Right lobe of liver (tissue), 6 donors: Measurements from ENCODE around the gene PRDX4. TPM values are rescaled to one million over a fixed set of nuclear protein-coding genes. Genes with fewer than 3 reads are reported as not detected.
"Not testable (repeated sequence)": the region's sequence is repeated elsewhere in the genome, so short reads cannot be mapped to it uniquely, and the experiment has no call there.

Experiments
- ATAC-seq, 4 donors: fragments of 200-7000 bp; cut with Tn5 transposase; one replicate each; pipeline ENCODE4 v1.9.1; 2020; ENCODE audit warnings: mild to moderate bottlenecking in 4 of 4, moderate library complexity in 4 of 4
- DNase-seq, 3 donors: peaks; one replicate each; pipeline ENCODE4 v3.0.0-alpha.2; 2020
- H3K27ac ChIP-seq, 3 donors: fragments of 200-600 bp; one replicate each; pipeline ENCODE4 v1.8.0; 2022
- H3K27me3 ChIP-seq, 2 donors: fragments of 200-600 bp; one replicate each; pipeline ENCODE4 v1.8.0; 2022
- H3K36me3 ChIP-seq, 4 donors: fragments of 200-600 bp; sonication (generic) in 1 of 4; one replicate each; pipeline versions ENCODE4 v1.5.1 to v1.8.0; 2017 to 2022; ENCODE audit warnings: control low read depth in 1 of 4
- H3K4me1 ChIP-seq, 4 donors: fragments of 200-600 bp; sonication (generic) in 1 of 4; one replicate each; pipeline versions ENCODE4 v1.5.1 to v1.8.0; 2017 to 2022; ENCODE audit warnings: control low read depth in 1 of 4
- H3K4me3 ChIP-seq, 3 donors: fragments of 200-600 bp; one replicate each; pipeline ENCODE4 v1.8.0; 2022
- H3K9me3 ChIP-seq, 4 donors: fragments of 200-600 bp; sonication (generic) in 1 of 4; one replicate each; pipeline versions ENCODE4 v1.5.1 to v1.8.0; 2017 to 2022; ENCODE audit warnings: control low read depth in 1 of 4
- CTCF ChIP-seq, 4 donors: fragments of 200-600 bp in 3 of 4; fragments of 450-650 bp in 1 of 4; IDR thresholded peaks; one replicate each; pipeline versions ENCODE4 v1.5.1 to v1.8.0; 2016 to 2022; ENCODE audit warnings: antibody characterized with exemption in 4 of 4, mild to moderate bottlenecking in 2 of 4
- POLR2A ChIP-seq: fragments of 450-650 bp; IDR thresholded peaks from one replicate; pipeline ENCODE4 v1.6.1; 2017; ENCODE audit warnings: antibody characterized with exemption, mild to moderate bottlenecking
- WGBS: methylation state at CpG from one replicate; pipeline ENCODE4 v1.1.6; 2018; ENCODE audit warnings: low coverage, low lambda C conversion rate; ENCODE audit not compliant: insufficient coverage; ENCODE audit errors: missing lambda C conversion rate; 5-methylcytosine and 5-hydroxymethylcytosine counted together
- intact Hi-C, 2 donors: fragments of 100-400 bp; cut with DNase I; formaldehyde crosslinking; loops; one replicate each; pipeline versions ENCODE4 v1.11.2 to v1.14.1; 2022
- total RNA-seq, 6 experiments: library from RNA; depleted of rRNA in 2 of 6; stranded (reverse); fragments of >200 nt in 2 of 6; fragmentation: NEBNext Ultra II Directional in 3 of 6; extraction: Animal tissue kit (Norgen Biotek cat#: 25700) in 3 of 6; gene quantifications; one replicate each; pipeline versions ENCODE4 v1.1.0 to v1.2.4, GENCODE V29; 2016 to 2023
- donor health status: DM: no; HTN: yes; CAD: no.
- donor health status: DM: no; HTN: no; CAD: no.
- donor health status: DM: no; HTN: no; CAD: no.
- donor health status: DM: no; HTN: yes; CAD: no.
- donor health status: DM: no; HTN: yes; CAD: no.

PRDX4 gene
- total RNA-seq, 6 experiments from 2014 or later = 120 to 345 (median 198) TPM

GRCh38 chrX:23666282-23666681 is 1.0 kb upstream of the PRDX4 start:
- whole genome bisulfite sequencing = 80% methylated on average over 16 of the region's 16 CpGs
- DNase-seq (no peak), ATAC-seq (no peak)

GRCh38 chrX:23668335-23668734 is 1.0 kb downstream of the PRDX4 start:
- ATAC-seq = peak in 3 of 4 donors; percentile 2 to 40 (median 20)
- Histone ChIP-seq H3K4me1 (peaks cover 0 to 2% (median 0%) of the 10 kb centered on the region in 4 donors), H3K4me3 (peak overlapping the region; percentile 64 to 71 (median 65)), H3K27ac (peak overlapping the region; percentile 73 to 87 (median 83)), H3K9me3 (no peaks in the 10 kb centered on the region), H3K36me3 (peaks cover 0 to 8% (median 3%) of the 10 kb centered on the region in 4 donors), H3K27me3 (no peaks in the 10 kb centered on the region)
- TF ChIP-seq CTCF (IDR thresholded peaks at IDR 0.05) (no peak), POLR2A (no peak)
- DNase-seq = no peak
- 12% methylated on average over 3 of the region's 3 CpGs for WGBS
- intact Hi-C loops = no loop called here

More at GRCh38 chrX:23666282-23666681, 1.0 kb upstream of the PRDX4 start:
- H3K9me3 ChIP-seq = no peaks in the 10 kb centered on the region
- no peak overlapping the region for H3K27ac ChIP-seq
- no peaks in the 10 kb centered on the region for H3K27me3 ChIP-seq
- intact Hi-C loops = no loop called here
- TF ChIP-seq POLR2A = no peak
- TF ChIP-seq CTCF (IDR thresholded peaks at IDR 0.05) = no peak
- peaks cover 0 to 2% (median 0%) of the 10 kb centered on the region in 4 donors for H3K4me1 ChIP-seq
- no peak overlapping the region for H3K4me3 ChIP-seq
- no peaks in the 10 kb centered on the region for H3K36me3 ChIP-seq

GRCh38 chrX:23670528-23670927 is 3.2 kb downstream of the PRDX4 start:
- no peak for TF ChIP-seq CTCF (IDR thresholded peaks at IDR 0.05)
- no peak for TF ChIP-seq POLR2A
- peaks cover 0 to 15% (median 4%) of the 10 kb centered on the region in 4 donors for H3K36me3 ChIP-seq
- WGBS = 67% methylated on average over 1 of the region's 1 CpG
- no peak overlapping the region for H3K27ac ChIP-seq
- H3K27me3 ChIP-seq = no peaks in the 10 kb centered on the region
- peaks cover 0 to 2% (median 0%) of the 10 kb centered on the region in 4 donors for H3K4me1 ChIP-seq
- intact Hi-C loops = no loop called here
- no peak for ATAC-seq
- no peaks in the 10 kb centered on the region for H3K9me3 ChIP-seq
- DNase-seq = no peak
- no peak overlapping the region for H3K4me3 ChIP-seq

- H3K27ac ChIP-seq = no peak overlapping the region
- peak in 1 of 4 donors; percentile 37 for ATAC-seq
- DNase-seq = no peak
- 60% methylated on average over 3 of the region's 3 CpGs for WGBS
- no peak overlapping the region for H3K4me3 ChIP-seq
- TF ChIP-seq POLR2A = no peak
- H3K9me3 ChIP-seq = no peaks in the 10 kb centered on the region
- H3K27me3 ChIP-seq = no peaks in the 10 kb centered on the region
- peaks cover 0 to 32% (median 7%) of the 10 kb centered on the region in 4 donors for H3K36me3 ChIP-seq
- intact Hi-C loops = no loop called here
- no peaks in the 10 kb centered on the region for H3K4me1 ChIP-seq
Measured at GRCh38 chrX:23673108-23673507, 5.8 kb downstream of the PRDX4 start.

- H3K4me3 ChIP-seq, intact Hi-C loops, H3K27me3 ChIP-seq, H3K9me3 ChIP-seq, ATAC-seq, H3K4me1 ChIP-seq, H3K27ac ChIP-seq, DNase-seq: not testable (repeated sequence)
- H3K36me3 ChIP-seq = peaks cover 0 to 39% (median 7%) of the 10 kb centered on the region in 4 donors
- 79% methylated on average over 3 of the region's 3 CpGs for WGBS
Measured at GRCh38 chrX:23676486-23676885, 9.2 kb downstream of the PRDX4 start.
